Right renal pelvis (tissue), 4 donors: ENCODE results near the gene RERG. TPM values are rescaled to one million over a fixed set of nuclear protein-coding genes. Genes with fewer than 3 reads are reported as not detected.
"Not testable (repeated sequence)": the region's sequence is repeated elsewhere in the genome, so short reads cannot be mapped to it uniquely, and the experiment has no call there.

Source experiments
- DNase-seq, 4 donors: peaks; one replicate each; pipeline ENCODE4 v3.0.0-alpha.2; 2013; ENCODE audit warnings: low read depth in 4 of 4, low spot score in 3 of 4, missing footprints in 1 of 4
- polyA plus RNA-seq, 4 donors: library from polyadenylated mRNA; unstranded; fragments of 120-200 nt; gene quantifications; one replicate each; pipeline ENCODE4 v1.2.1, GENCODE V29; 2013; ENCODE audit not compliant: insufficient read length in 4 of 4

RERG gene, protein sequence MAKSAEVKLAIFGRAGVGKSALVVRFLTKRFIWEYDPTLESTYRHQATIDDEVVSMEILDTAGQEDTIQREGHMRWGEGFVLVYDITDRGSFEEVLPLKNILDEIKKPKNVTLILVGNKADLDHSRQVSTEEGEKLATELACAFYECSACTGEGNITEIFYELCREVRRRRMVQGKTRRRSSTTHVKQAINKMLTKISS
- polyA plus RNA-seq, result 10 to 100 TPM; 32.8 to 43.2 (median 41.3) TPM

- peak; percentile 84 to 92 (median 86) for DNase-seq
Observed at GRCh38 chr12:15220915-15221885, at the start of gene RERG. Gene RERG, minus strand, starts transcription at chr12:15221417. Its CDS starts 3,928 bp downstream, at chr12:15217489.

- DNase-seq, result no peak
Observed at GRCh38 chr12:15270591-15270990, 49.4 kb upstream of the RERG start.

- DNase-seq, result peak; percentile 35 to 47 (median 40)
Observed at GRCh38 chr12:15268927-15269552, 47.8 kb upstream of the RERG start.

GRCh38 chr12:15268309-15268708, 47.1 kb upstream of the RERG start:
- DNase-seq, result peak in 3 of 4 donors; percentile 10 to 27 (median 22)

- DNase-seq, result no peak
Observed at GRCh38 chr12:15265875-15266274, 44.7 kb upstream of the RERG start.

GRCh38 chr12:15256761-15257160, 35.5 kb upstream of the RERG start:
- no peak for DNase-seq

GRCh38 chr12:15253990-15254389, 32.8 kb upstream of the RERG start:
- DNase-seq, result no peak

DNA sequence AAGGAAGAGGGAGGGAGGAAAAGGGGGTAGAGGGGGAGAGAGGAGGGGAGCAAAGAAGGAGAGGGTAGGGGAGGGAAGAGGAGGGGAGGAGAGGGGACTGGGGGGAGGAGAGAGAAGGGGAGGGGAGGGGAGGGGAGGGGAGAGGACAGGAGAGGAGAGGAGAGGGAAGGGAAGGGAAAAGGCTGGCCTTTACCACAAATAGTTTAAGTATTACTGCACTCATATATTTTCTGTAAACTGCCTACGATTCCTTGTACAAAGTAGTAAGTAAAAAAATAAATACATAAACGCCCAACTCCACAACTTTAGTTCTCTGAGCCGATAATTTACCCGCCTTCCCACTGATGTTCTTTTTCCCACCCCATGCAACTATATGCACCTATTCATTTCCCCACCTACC, 23.7 kb upstream of the RERG start:
- DNase-seq, result no peak

- DNase-seq, result no peak
Observed at GRCh38 chr12:15244341-15244740, 23.1 kb upstream of the RERG start.

GRCh38 chr12:15243102-15243501, 21.9 kb upstream of the RERG start:
- DNase-seq, result no peak

GRCh38 chr12:15240898-15241297, 19.7 kb upstream of the RERG start:
- no peak for DNase-seq

- no peak for DNase-seq
Observed at GRCh38 chr12:15234508-15234907, 13.3 kb upstream of the RERG start.

DNA sequence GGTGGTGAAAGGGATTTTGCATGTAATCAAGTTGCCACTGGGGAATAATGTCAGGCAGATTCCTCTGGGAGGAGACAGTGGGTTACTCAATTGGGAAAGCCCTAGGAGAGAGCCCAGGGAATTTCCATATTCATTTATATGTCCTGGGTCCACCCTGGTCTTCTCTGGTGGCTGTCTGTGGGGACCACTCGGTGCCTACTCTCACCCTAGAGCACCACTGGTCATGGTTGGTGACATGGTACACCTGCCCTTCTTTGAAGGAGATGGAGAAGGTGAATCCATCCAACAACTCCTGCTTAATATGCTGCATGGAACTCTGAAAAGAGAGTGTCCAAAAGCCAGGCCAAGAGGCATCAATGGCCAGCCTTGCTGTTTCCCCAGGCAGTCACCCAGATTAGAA, 12.8 kb upstream of the RERG start:
- DNase-seq, result no peak

DNA sequence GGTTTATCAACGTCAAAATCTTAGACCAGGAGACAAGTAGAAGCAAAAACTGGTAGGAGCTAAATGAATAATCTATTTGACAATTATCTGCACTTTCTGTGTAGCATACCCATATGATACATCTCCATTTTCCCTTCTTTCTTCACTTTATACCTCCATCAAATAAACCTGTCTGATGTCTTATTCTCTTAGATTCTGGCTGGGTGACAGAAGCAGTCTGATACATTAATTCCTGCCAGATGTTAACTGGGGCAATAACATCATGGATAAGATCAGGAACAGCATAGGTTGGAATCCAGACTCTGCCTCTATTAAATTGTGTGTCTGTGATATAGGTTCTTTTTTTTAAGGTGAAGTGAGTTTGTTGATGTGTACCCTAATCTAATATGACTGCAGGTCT, 11.7 kb upstream of the RERG start:
- DNase-seq, result no peak

- DNase-seq, result no peak
Observed at GRCh38 chr12:15231493-15231892, 10.3 kb upstream of the RERG start.

DNA sequence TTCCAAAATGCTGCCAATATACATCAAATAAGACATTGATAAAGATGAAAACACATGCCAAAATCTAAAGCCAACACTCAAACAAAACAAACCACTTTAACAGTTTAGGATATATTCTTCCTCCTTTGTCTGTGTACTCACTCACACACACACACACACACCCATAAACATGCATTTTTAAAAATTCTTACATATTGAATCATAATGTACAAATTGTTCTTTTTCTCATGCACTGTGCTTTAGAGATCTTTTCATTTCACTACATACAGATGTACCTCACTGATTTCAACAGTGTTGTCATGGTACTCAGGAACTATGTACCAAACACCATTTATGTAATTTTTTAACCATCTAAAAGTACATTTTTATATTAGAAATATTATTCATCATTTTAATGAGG, 9.5 kb upstream of the RERG start:
- no peak for DNase-seq

GRCh38 chr12:15230137-15230536, 8.9 kb upstream of the RERG start:
- DNase-seq, result no peak

DNA sequence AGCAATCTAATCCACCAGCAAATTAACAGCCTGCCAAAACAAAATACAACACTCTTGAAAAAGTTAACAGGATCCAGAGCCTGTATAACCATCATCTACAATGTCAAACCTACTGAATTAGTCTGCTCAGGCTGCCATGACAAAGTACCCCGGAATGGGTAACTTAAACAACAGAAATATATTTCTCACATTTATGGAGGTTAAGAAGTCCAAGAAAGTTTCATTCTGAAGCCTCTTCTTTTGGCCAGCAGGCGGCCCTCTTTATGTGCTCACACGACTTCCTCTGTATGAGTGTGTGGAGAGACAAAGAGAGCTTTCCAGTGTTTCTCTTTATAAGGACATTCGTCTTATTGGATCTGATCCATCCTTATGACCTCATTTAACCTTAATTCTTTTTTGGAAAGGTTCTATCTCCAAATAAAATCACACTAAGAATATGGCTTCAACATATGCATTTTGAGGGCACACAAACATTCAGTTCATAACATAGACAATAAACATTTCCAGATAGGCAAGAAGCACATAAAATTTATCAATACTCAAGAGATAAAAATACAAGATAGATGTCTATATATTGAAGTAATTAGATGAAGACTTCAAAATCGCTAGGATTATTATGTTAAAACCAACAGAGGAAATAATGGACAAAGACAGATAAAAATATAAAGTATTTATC, 5.9 kb upstream of the RERG start:
- DNase-seq, result no peak

DNA sequence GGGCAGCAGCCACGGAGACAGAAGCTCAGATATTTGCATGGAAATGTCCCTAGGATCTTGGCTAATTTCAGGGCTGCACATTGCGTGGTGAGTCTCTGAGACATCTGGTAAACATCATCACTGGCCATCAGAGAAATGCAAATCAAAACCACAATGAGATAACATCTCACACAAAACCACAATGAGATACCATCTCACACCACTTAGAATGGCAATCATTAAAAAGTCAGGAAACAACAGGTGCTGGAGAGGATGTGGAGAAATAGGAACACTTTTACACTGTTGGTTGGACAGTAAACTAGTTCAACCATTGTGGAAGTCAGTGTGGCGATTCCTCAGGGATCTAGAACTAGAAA, 4.6 kb upstream of the RERG start:
- DNase-seq, result not testable (repeated sequence)

DNA sequence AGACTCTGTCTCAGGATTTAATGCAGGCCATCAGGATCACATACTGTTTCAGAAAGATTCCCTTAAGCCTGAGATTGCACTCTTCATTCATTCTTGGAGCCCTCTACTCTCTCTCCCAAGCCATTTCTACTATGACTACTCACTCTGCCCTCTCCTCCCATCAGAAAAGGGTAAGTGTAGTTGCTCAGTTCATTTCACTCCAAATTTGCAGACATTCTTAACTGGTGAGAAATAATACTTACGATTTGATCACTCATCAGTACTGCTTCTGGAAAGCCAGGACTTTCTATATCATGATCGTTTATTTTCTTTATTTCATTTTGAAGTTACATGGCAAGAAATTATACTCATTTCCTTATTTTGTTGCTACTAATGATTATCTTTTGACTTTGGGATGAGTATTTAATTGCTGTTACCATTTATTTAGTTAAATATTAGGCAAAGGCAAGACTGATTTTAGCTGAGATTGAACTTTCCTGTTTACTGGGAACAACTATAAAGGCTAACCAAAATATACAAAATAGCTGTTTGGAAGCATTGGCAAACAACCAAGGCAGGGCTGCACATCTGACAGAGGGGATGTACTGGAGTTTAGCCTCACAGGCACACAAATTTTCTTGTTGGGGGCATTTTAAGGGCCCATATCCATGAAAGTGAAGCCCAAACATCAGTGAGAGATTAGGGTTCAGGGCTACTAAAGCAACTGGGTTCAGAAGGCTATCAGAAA, 4.1 kb upstream of the RERG start:
- no peak for DNase-seq
